RKO (cell line): ENCODE data around the gene PLA2G4E.
A peak's percentile ranks its signal among the peaks of the same experiment; 100 is the strongest.

Experiments
- DNase-seq: peaks from one replicate; pipeline ENCODE4 v3.0.0-alpha.2; 2016; ENCODE audit warnings: low spot score

Gene PLA2G4E

GRCh38 chr15:41993472-41994170 is 27.2 kb downstream of the PLA2G4E start:
- DNase-seq = no peak

- no peak for DNase-seq
These were observed 28.0 kb downstream of the PLA2G4E start for GRCh38 chr15:41992803-41993190.

DNA sequence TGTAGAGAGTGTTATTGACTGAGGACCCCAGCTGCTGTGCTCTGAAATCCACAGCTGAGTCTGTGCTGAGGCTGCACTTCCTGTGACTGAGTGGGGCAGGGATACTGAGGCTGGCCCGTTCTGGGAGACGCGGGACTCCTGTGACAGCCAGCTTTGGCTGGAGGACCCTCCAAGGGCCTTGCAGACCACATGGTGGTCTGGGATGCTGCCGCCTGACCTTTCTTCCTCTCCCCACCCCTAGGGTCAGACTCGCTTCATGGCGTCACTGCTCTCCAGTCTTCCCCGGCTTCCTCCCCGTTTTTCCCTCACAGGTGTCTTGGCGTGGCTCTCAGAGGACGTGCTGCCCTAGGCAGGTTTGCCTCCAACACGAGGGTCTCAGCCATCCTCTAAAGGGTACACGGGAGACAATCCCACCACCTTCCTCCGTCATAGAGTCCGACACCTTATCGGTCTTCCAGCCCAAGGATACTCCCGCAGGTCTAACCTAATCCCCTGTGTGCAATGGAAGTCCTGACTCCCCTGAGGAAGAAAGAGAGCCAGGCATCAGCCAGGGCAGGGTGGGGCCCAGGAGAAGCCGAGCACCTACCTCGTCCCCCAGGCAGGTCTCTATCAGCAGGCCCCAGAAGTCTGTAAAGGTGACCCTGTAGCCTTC is 28.6 kb downstream of the PLA2G4E start:
- no peak for DNase-seq

GRCh38 chr15:41990691-41991090 is 30.2 kb downstream of the PLA2G4E start:
- no peak for DNase-seq

DNA sequence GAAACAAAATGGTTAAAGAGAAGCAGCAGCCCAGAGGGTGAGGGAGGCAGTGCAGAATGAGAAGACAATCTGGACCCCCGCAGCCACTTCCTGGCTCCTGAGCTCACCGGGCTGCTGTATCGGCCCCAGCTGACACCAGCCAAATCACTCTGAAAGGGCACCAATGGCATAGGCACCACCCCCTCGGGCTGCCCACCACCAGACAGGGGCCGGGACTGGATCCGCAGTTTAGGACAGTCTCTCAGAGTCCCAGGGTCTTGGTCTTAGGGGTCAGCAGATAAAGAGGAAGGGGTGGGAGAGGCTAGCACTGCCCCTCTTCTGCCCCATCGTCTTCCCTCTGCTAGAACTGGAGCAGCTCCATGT is 30.6 kb downstream of the PLA2G4E start:
- no peak for DNase-seq

- DNase-seq = peak; percentile 70
These were observed 31.1 kb downstream of the PLA2G4E start for GRCh38 chr15:41989573-41990242.

- DNase-seq = no peak
These were observed 31.8 kb downstream of the PLA2G4E start for GRCh38 chr15:41988896-41989572.

GRCh38 chr15:41987925-41988275 is 32.9 kb downstream of the PLA2G4E start:
- no peak for DNase-seq

- DNase-seq = no peak
These were observed 33.5 kb downstream of the PLA2G4E start for GRCh38 chr15:41987246-41987924.

GRCh38 chr15:41985236-41986160 is 35.3 kb downstream of the PLA2G4E start:
- no peak for DNase-seq

- no peak for DNase-seq
These were observed 36.2 kb downstream of the PLA2G4E start for GRCh38 chr15:41984622-41985021.

DNA sequence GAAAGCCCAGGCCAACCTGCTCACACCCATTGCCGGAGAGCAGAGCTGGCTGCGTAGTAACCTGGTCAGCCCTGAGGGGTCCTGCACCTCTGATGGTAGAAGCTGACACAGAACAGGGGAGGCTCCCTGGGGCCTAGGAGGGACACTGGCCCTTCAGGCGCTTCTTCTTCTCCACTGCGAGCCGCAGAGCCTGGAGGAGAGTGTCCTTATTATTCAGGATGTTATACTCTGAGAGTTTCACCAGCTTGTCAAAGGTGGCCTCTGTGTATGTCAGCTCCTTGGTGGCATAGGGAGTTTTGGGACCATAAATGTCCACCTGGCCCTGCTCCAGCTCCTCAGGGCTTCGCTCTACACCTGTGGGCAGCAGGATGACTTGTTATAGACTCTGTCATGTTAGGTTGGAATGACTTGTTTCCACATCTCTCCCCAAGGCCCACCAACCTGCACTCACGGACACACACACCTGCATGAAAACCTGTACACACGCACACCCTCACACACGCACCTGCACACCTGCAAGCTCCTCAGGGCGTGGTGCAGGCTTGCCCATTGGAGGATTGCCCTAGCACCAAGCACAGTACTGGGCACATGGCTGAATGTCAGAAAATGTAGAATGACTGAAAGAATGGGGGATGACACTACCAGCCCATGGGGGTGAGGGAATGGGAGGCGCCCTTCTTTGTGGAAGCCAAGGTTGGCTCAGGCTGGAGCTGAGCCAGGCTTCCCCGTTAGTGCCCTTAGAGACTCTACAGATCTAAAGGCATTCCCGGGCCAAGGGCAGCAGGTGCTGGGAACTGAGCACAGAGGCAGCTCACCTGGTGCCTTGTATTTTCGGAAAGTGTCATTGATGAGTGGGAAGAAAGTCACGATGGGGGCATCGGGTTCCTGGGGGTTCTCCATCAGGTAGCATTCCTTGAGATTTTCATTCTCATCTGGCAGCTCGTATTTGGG is 36.9 kb downstream of the PLA2G4E start:
- DNase-seq = no peak

- DNase-seq = no peak
These were observed 37.6 kb downstream of the PLA2G4E start for GRCh38 chr15:41983221-41983620.

DNA sequence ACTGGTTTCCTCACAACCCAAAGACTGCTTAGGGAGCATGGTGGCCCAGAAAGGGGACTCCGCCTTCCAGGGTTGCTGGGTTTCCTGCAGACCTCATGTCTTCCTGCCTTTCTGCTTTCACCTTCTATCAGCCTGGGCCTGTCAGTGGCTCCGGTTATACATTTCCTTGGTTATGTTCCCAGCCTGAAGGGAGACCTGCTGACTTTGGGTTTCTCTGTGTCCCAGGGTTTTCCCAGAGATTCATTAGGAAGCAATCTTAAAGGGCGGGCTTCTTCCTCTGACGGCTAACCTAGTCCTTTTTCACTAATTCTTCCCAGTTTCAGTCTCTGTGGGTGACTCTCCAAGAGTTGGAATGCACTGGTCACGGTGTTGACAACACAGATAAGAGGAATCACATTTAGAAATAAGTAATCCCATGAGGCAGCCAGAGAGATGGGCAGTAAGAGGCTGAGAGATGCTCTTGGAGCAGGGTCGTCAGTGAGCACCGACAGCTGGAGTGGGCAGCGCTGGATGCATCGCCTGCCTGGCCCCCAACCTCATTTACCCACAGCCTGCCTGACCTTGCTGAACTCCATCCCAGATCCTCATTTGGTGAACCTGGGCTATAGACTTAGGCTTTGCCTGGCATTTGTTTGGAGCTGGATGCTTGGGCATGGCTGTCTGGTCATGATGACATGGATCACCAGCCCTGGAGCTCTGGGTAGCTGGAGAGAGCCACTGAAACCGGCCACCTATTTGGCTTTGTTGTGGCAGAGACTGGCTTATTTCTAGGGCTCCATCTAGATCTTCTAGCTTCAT is 38.5 kb downstream of the PLA2G4E start:
- DNase-seq = no peak

GRCh38 chr15:41981371-41982132 is 39.3 kb downstream of the PLA2G4E start:
- no peak for DNase-seq

DNA sequence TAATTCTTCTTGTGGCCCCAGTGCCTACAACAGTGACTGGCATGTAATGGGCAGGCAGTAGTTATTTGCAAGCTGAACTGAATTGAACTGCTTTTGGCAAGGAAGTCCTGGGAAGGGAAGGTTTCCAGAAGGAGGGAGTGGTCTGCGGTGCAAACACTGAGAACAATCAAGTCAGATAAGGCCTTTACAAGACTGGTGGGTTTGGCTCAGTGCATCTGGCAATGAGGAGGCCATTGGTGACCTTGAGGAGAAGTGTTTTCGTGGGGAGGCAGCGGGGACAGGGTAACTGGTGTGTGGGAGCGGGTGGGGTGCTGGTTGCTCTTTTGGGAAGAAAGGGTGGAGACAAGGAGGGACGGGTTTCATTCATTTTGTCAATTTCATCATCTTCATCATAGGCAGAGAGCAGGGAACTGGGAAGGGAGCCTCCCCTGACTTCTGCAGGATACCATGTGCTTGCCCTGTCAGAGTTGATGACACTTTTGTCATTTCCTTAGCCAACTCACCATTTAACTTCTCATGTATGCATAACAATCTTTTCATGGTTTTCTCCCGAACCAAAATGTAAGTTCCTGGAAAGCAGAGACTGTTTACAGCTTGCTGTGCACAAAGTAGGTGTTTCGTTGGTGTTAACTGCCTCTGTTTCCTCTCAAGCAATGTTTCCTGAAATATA is 40.1 kb downstream of the PLA2G4E start:
- DNase-seq = no peak

GRCh38 chr15:41979493-41980266 is 41.2 kb downstream of the PLA2G4E start:
- no peak for DNase-seq
